Posterior cingulate gyrus (tissue), 11 donors: ENCODE measurements around the gene NFIC.
A peak's percentile ranks its signal among the peaks of the same experiment; 100 is the strongest.
"Not testable (repeated sequence)": the region's sequence is repeated elsewhere in the genome, so short reads cannot be mapped to it uniquely, and the experiment has no call there.

Experiments used
- DNase-seq, 10 donors: peaks; one replicate each; pipeline versions ENCODE4 v3.0.0 to v3.0.0-alpha.2; 2020 to 2021; ENCODE audit warnings: mixed read lengths in 3 of 10
- intact Hi-C: fragments of 100-400 bp; cut with DNase I; formaldehyde crosslinking; loops from one replicate; pipeline ENCODE4 v1.15.1; 2023

NFIC gene

GRCh38 chr19:3389876-3390371 lies 23.5 kb downstream of the NFIC start:
- intact Hi-C loops, result no loop called here
- DNase-seq, result peak in 1 of 10 donors; percentile 80

GRCh38 chr19:3391911-3392310 lies 25.5 kb downstream of the NFIC start:
- DNase-seq, intact Hi-C loops: not testable (repeated sequence)

DNA sequence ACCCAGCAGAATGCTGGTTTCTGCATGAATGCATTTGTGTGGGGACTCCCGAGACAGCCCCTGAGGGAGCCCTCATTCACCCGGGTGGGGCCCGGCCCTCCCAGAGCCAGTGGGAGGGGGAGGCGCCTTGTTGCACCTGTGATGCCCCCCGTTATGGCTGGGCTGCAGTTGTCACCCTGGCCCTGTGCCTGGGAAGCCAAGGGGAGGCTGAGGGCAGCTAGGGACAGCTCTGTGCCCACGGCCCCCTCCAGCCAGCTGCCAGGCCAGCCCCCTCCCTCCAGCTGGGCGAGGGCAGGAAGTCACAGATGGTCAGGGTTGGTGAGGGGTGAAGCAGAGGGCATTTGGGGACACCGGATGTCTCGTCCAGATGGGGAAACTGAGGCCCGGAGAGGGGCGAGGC lies 26.1 kb downstream of the NFIC start:
- intact Hi-C loops, result no loop called here
- DNase-seq, result no peak

DNA sequence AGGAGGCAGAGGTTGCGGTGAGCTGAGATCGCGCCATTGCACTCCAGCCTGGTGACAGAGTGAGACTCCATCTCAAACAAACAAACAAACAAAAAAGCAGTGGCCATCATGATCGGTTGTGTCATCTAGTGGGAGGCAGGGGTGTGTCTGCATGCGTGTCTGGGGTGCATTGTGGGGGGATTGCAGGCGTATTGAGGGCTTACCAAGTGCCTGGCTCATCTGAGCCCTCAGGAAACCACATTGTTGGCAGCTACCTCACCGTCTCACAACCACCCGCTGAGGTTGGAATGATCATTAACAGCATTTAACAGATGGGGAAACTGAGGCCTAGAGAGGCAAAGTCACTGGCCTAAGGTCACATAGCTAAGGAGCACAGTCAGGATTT lies 30.5 kb downstream of the NFIC start:
- no peak for DNase-seq
- intact Hi-C loops, result no loop called here

DNA sequence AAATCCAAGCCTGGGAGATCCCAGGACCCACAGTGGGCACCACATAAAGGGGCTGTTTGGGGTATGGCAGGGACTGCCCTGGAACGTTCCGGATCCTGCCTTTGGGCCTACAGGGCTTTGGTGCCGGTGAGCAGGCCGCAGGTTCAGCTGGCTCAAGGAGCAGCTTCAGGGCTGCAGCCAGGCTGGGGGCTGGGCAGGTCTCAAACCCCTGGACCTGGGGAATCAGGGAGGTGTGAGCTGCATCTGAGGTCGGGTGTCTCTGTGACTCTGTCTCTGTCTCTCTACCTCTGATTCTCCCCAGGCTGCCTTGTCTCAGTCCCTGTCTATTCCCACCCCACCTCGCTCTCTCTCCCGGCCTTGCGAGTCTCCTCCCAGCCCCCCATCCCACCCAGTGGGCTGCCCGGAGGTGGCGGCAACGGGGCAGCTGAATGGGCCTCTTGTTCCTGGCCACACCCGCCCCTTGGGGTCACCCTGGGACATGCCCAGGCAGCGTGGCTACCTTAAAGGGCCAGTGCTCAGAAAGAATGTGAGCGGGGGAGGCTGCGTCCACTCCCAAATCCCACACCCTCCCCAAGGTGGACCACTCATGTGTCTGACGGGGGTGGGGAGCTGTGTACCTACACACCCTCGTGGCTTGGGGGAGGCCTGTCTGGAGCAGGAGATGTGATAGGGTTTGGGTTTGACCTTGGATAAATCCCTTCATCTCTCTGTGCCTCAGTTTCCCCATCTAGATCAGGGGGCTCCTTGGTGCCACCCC lies 31.1 kb downstream of the NFIC start:
- intact Hi-C loops, result no loop called here
- peak in 4 of 10 donors; percentile 43 to 89 (median 59) for DNase-seq

GRCh38 chr19:3398114-3398899 lies 31.9 kb downstream of the NFIC start:
- intact Hi-C loops, result no loop called here
- DNase-seq, result peak; percentile 75 to 98 (median 86)

- DNase-seq, result peak in 1 of 10 donors; percentile 85
- intact Hi-C loops, result no loop called here
Measured at GRCh38 chr19:3398900-3399278, 32.5 kb downstream of the NFIC start.

- DNase-seq, result not testable (repeated sequence)
Measured at GRCh38 chr19:3399311-3399710, 32.9 kb downstream of the NFIC start.

GRCh38 chr19:3401004-3401768 lies 34.8 kb downstream of the NFIC start:
- intact Hi-C loops, result loop anchor here (5.0 kb wide), 1 partner anchor 39 kb away; no protein-coding TSS in a partner anchor
- no peak for DNase-seq

More at GRCh38 chr19:3399311-3399710, 32.9 kb downstream of the NFIC start:
- intact Hi-C loops, result not testable (repeated sequence)

DNA sequence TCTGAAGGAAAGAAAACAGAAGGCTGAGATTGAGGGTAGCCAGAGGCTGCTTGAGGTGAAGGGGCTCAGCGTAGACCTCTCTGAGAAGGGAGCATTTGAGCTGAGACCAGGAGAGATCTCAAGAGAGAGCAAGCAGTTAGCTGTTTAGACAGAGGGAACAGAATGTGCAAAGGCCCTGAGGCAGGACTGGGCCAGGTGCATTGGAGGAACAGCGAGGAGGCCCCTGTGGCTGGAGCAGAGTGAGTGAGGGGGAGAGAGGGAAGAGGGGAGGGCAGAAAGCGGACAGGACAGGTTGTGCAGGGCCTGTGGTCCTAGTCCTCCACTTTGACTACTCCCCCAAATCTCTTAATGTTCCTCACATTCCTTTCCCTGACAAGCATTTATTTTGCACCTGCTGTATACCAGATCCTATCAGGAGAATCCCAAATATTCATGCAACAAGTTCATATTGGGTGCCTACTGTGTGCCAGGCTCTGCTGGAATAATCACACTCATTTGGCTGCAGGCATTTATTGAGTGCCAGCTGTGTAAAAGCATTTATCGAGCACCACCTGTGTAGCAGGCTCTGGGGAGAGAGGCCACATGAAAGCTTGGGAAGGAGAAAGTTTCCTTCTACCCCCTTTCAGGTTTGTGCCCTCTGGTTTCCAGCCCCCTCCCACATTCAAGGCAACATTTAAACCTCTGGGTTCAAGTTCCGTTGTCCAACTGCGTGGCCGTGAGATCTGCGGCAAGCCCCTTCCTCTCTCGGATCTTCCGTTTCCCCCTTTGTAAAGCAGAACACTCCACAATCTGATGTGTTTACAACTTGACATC lies 36.5 kb downstream of the NFIC start:
- no peak for DNase-seq
- intact Hi-C loops, result loop anchor here (5.0 kb wide), 1 partner anchor 41 kb away; no protein-coding TSS in a partner anchor

DNA sequence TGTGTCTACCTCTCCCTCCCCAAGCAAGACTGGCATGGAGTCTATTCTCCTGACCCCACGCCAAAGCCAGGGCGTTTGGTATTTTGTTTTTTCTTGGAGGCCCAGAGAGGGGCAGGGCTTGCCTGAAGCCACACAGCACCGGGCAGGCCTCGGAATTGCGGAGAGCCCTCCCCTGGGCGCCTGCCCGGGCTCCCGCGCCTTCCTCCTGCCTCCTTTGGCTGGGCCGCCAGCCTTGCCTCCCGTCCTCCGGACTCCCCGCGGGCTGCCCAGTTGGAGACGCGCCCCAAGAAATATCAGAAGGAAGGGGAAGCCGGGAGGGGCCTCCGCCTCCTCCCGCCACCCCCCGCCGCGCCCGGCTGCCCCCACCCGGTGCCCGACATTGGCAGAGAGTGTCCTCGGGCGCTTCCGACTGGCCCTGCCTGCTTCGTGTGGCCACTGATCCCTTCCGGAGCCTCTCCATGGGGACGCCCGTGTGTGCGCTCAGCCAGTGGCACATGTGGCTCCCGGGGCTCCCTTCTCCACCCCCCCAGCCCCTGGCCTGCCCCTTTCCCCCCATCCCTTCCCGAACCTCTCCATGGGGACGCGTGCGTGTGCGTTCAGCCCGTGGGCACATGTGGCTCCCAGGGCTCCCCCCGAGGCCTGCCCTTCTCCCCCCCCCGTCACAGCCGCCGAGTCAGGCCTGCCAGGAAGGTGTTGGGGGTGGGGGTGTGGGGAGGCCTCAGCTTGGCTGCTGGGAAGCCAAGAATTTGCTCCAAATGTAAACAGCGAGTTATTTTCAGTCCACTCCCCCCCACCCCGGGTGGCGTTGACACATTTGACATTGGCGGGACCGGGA lies 37.3 kb downstream of the NFIC start:
- peak; percentile 66 to 96 (median 77) for DNase-seq
- intact Hi-C loops, result loop anchor here (5.0 kb wide), 1 partner anchor 41 kb away; no protein-coding TSS in a partner anchor

DNA sequence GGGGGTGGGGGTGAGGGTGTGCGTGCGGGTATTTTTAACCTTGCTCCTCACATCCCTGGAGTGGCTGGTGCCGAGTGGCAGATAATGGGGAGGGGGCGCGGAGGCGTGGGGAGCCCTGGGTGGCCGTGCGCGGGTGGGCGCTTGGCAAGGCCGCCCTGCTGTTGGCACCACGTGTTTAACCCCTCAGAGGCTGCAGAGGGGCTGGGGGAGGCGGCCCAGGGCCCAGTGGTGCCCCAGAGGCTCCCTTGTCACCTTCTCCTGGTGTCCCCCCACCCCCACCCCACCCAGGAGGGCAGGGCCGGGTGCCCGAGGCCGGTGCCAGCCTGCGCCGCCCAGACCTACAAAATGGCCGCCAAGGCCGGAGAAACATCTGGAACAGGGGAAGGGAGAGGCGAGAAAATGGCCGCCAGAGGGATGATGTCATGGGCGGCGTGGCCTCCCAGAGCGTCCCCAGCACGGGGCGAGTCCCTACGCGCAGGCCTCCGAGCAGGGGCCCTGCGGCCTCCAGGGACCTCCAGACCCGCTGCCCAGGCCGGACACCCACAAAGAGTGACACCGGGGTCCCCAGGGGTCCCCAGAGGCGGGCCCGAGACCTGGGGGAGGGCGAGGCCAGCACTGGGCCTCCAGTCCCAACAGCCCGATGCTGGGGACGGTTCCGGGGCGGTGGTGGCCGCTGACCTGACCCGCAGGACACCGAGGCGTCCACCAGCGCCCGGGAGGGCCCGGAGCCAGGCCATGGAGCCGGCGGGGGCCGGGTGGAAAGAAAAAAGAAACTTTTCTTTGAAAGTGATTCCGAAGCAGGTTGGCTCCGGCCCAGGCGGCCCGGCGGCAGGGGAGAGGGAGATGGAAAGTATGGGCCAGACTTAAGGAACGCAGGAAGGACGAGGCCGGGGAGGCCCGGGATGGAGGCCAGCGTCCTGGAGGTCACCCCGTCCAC lies 38.2 kb downstream of the NFIC start:
- DNase-seq, result peak; percentile 72 to 97 (median 84)
- intact Hi-C loops, result loop anchor here (5.0 kb wide), 1 partner anchor 42 kb away; no protein-coding TSS in a partner anchor

DNA sequence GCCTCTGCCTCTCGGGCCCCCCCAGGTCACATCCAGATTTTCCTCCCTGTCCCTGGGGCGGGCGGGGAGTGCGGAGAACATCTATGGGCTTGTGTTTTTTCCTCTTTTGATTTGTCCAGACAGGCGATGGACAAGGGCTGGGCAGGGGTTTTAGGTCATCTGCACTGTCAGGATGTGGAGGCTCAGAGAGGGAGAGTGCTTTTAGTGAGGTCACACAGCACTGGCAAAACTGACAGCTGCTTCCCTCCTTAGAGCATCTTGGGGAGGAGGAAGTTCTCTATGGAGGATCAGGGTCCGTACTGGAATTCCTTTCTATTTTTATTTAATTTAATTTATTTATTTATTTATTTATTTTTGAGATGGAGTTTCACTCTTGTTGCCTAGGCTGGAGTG lies 38.9 kb downstream of the NFIC start:
- intact Hi-C loops, result no loop called here

GRCh38 chr19:3406571-3407111 lies 40.3 kb downstream of the NFIC start:
- intact Hi-C loops, result no loop called here
- DNase-seq, result no peak

More for the DNA sequence above, 38.9 kb downstream of the NFIC start:
- no peak for DNase-seq

DNA sequence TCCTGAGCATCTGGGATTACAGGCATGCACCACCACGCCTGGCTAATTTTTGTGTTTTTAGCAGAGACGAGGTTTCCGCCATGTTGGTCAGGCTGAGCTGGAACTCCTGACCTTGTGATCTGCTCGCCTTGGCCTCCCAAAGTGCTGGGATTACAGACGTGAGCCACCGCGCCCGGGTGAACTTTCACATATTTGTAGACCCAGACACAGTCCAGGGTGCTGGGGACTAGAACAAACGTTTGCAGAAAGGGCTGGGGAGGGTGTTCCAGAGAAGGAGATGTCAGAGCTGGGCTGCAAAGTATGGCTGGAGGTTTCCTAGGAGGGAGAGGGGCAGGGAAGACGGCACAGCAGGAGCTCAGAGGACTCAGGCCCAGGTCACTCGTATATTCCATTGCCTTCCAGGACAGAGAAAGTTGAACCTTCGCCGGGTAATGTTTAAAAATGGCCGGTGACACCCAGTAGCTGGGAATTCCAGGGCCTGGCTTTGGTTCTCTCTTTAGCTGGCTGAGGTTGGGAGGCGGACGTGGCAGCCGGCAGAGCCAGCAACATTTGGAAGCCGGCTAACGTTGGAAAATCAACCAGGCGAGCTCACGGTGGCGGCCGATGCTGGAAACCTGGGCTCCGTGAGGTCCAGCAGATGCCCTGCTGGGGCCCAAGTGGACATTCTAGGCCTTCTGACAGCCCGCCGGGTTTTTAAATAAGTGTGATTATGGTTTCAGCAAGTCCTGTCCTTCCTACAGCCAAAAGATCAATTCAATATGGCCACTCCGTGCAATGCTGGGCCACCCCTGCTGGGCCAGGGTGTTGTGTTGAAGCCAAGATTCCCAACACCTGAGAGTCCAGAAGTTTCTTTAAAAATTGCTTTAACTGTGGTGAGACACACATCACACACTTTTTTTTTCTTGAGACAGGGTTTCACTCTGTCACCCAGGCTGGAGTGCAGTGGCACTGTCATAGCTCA lies 41.5 kb downstream of the NFIC start:
- DNase-seq, result peak in 8 of 10 donors; percentile 50 to 94 (median 69)
- intact Hi-C loops, result no loop called here

DNA sequence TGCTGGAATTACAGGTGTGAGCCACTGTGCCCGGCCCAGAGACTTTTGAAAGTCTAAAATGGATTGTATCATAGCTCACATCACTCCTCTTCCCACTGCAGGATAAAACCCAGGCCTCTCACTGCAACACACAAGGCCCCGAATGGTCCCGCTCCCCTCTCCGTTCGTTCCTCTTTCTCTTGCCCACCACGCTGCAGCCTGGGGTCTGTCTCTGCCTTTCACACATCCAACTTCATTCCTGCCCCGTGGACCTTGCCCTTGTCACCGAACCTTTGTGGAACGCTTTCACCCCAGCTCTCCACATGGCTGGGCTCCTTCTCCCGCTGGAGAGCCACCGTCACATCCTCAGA lies 42.6 kb downstream of the NFIC start:
- intact Hi-C loops, result no loop called here
- DNase-seq, result no peak
